Peyer's patch (tissue), 4 donors: ENCODE measurements around the gene SIGLEC9.

Experiments used
- POLR2A ChIP-seq, 2 donors: fragments of 450-650 bp; IDR thresholded peaks; one replicate each; pipeline ENCODE4 v1.5.1; 2017; ENCODE audit warnings: antibody characterized with exemption in 2 of 2, mild to moderate bottlenecking in 2 of 2, moderate library complexity in 2 of 2
- TF ChIP-seq, protein P1 (sequence below), 6 experiments: fragments of 450-650 bp in 4 of 6; fragments of 200-600 bp in 2 of 6; sonication (generic) in 1 of 6; IDR thresholded peaks; one replicate each; pipeline ENCODE4 v1.5.1; 2017 to 2019; ENCODE audit warnings: antibody characterized with exemption in 6 of 6, mild to moderate bottlenecking in 3 of 6, moderate library complexity in 1 of 6

DNA sequence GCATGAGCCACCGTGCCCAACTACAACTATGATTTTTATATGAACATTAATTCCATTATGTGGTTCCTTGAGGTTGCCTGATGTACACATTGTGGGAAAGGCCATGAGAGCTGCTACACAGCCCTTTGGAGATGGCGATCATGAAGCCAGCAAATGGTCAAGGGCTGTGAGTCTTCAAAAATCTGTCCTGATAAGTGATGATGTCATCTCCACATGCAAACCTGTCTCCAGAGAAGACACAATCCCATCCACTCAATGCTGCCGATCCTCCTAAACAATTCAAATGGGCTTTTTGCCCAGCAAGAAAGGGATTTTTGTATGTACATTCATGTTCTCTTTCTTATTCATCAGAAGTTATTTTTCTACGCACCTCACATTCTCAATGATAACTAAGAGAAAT, 35.0 kb downstream of the SIGLEC9 start:
- TF ChIP-seq, protein P1, sequence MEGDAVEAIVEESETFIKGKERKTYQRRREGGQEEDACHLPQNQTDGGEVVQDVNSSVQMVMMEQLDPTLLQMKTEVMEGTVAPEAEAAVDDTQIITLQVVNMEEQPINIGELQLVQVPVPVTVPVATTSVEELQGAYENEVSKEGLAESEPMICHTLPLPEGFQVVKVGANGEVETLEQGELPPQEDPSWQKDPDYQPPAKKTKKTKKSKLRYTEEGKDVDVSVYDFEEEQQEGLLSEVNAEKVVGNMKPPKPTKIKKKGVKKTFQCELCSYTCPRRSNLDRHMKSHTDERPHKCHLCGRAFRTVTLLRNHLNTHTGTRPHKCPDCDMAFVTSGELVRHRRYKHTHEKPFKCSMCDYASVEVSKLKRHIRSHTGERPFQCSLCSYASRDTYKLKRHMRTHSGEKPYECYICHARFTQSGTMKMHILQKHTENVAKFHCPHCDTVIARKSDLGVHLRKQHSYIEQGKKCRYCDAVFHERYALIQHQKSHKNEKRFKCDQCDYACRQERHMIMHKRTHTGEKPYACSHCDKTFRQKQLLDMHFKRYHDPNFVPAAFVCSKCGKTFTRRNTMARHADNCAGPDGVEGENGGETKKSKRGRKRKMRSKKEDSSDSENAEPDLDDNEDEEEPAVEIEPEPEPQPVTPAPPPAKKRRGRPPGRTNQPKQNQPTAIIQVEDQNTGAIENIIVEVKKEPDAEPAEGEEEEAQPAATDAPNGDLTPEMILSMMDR (IDR thresholded peaks at IDR 0.05) = no peak
- no peak for TF ChIP-seq POLR2A (IDR thresholded peaks at IDR 0.05)
